Type B pancreatic cell (in vitro differentiated cells): Measurements from ENCODE around the gene NOL9. TPM values are rescaled to one million over a fixed set of nuclear protein-coding genes. Genes with fewer than 3 reads are reported as not detected.
"Not testable (repeated sequence)": the region's sequence is repeated elsewhere in the genome, so short reads cannot be mapped to it uniquely, and the experiment has no call there.

ENCODE experiments used
- DNase-seq: peaks from one replicate; pipeline ENCODE4 v3.0.0; 2021; ENCODE audit warnings: mixed read lengths; ENCODE audit not compliant: unreplicated experiment; ENCODE audit errors: extremely low spot score
- H3K27ac Mint-ChIP-seq: 2 replicates; pipeline ENCODE4 v1.8.0; 2021; ENCODE audit warnings: mild to moderate bottlenecking, mixed read lengths
- H3K27me3 Mint-ChIP-seq: 2 replicates; pipeline ENCODE4 v1.8.0; 2021; ENCODE audit warnings: mixed read lengths
- H3K36me3 Mint-ChIP-seq: 2 replicates; pipeline ENCODE4 v1.8.0; 2021; ENCODE audit warnings: mixed read lengths
- H3K4me1 Mint-ChIP-seq: one replicate; pipeline ENCODE4 v1.8.0; 2021; ENCODE audit warnings: mixed read lengths; ENCODE audit not compliant: unreplicated experiment
- H3K4me3 Mint-ChIP-seq: 2 replicates; pipeline ENCODE4 v1.8.0; 2021; ENCODE audit warnings: mild to moderate bottlenecking, mixed read lengths
- H3K9me3 Mint-ChIP-seq: 2 replicates; pipeline ENCODE4 v1.8.0; 2021; ENCODE audit warnings: mixed read lengths
- total RNA-seq: library from RNA; stranded (reverse); gene quantifications from 2 replicates; pipeline ENCODE4 v1.2.1, GENCODE V29; 2021; ENCODE audit warnings: low replicate concordance
- TF ChIP-seq, protein P1 (sequence below): fragments of 200-600 bp; sonication (generic); conservative IDR thresholded peaks from 2 replicates; pipeline ENCODE4 v1.5.0; 2021; ENCODE audit warnings: antibody characterized with exemption, mild to moderate bottlenecking

NOL9 gene
- total RNA-seq, 1 donor from 2014 or later = 43.0 TPM

DNA sequence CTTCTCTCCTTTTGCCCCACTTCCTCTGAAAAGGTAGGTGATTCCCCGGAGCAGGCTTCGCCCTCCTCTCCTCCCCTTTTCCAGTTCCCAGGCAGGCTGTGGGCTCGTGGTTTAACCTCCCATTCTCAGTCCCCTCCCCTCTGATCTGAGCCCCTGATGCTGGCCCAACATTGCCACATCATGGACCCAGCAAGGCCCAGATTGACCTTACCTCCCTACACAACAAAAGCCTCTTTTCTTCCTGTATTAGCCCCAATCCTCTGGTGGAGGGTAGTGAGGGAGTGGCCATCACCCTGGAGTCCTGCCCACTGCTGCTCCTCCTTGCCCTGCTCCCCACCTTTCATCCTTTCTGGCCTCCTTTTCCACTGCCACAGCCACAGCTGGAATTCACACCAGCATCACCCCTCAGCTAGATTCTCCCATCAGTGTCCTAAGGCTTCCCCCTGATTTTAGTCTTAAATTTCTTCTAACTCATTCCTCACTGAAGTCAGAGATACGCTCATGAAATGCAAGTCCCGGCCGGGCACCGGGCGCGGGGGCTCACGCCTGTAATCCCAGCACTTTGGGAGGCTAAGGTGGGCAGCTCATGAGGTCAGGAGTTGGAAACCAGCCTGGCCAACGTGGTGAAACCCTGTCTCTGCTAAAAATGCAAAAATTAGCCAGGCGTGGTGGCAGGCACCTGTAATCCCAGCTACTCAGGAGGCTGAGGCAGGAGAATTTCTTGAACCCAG is 18.5 kb upstream of the NOL9 start:
- Mint-ChIP-seq H3K36me3 (no peaks in the 10 kb centered on the region), H3K9me3 (no peaks in the 10 kb centered on the region), H3K4me3 (no peak overlapping the region), H3K4me1 (no peaks in the 10 kb centered on the region), H3K27ac (no peak overlapping the region), H3K27me3 (peaks cover 46% of the 10 kb centered on the region)
- no peak for DNase-seq
- TF ChIP-seq, protein P1, sequence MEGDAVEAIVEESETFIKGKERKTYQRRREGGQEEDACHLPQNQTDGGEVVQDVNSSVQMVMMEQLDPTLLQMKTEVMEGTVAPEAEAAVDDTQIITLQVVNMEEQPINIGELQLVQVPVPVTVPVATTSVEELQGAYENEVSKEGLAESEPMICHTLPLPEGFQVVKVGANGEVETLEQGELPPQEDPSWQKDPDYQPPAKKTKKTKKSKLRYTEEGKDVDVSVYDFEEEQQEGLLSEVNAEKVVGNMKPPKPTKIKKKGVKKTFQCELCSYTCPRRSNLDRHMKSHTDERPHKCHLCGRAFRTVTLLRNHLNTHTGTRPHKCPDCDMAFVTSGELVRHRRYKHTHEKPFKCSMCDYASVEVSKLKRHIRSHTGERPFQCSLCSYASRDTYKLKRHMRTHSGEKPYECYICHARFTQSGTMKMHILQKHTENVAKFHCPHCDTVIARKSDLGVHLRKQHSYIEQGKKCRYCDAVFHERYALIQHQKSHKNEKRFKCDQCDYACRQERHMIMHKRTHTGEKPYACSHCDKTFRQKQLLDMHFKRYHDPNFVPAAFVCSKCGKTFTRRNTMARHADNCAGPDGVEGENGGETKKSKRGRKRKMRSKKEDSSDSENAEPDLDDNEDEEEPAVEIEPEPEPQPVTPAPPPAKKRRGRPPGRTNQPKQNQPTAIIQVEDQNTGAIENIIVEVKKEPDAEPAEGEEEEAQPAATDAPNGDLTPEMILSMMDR = no peak

DNA sequence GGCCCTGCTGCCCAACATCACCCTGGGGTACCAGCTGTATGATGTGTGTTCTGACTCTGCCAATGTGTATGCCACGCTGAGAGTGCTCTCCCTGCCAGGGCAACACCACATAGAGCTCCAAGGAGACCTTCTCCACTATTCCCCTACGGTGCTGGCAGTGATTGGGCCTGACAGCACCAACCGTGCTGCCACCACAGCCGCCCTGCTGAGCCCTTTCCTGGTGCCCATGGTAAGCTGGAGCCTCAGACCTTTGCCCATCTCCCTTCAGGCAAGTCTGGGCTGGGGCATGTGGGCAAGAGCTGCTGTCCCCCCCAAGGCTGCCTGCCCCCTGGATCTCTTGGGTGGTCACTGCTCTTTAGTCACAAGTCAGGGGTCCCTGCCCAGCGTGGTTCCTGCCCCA is 16.7 kb upstream of the NOL9 start:
- DNase-seq = no peak
- TF ChIP-seq, protein P1 = no peak
- no peak overlapping the region for H3K27ac Mint-ChIP-seq
- H3K9me3 Mint-ChIP-seq = no peaks in the 10 kb centered on the region
- no peak overlapping the region for H3K4me3 Mint-ChIP-seq
- no peaks in the 10 kb centered on the region for H3K36me3 Mint-ChIP-seq
- H3K4me1 Mint-ChIP-seq = no peaks in the 10 kb centered on the region
- H3K27me3 Mint-ChIP-seq = peaks cover 48% of the 10 kb centered on the region

DNA sequence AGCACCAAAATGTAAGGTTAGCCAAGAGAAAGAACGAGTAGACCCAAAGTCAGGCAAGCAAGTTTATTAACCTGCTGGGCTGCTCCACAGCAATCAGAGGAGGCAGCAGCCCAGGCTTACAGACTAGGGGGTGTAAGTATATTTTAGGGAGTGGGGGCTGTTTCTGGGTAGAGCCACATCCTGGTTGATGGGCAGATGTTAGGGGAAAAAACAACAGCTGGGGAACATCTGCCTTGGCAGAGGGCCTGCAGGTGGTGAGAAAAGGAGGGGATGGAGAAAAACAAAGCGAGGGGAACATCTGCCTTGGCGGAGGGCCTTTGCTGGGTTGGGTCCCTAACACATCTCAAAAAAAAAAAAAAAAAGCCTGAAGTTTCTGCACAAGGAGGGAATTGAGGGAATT is 15.8 kb upstream of the NOL9 start:
- no peaks in the 10 kb centered on the region for H3K9me3 Mint-ChIP-seq
- no peaks in the 10 kb centered on the region for H3K36me3 Mint-ChIP-seq
- H3K4me1 Mint-ChIP-seq = no peaks in the 10 kb centered on the region
- no peak for DNase-seq
- H3K4me3 Mint-ChIP-seq = no peak overlapping the region
- TF ChIP-seq, protein P1 = no peak
- H3K27ac Mint-ChIP-seq = no peak overlapping the region
- peaks cover 48% of the 10 kb centered on the region for H3K27me3 Mint-ChIP-seq

DNA sequence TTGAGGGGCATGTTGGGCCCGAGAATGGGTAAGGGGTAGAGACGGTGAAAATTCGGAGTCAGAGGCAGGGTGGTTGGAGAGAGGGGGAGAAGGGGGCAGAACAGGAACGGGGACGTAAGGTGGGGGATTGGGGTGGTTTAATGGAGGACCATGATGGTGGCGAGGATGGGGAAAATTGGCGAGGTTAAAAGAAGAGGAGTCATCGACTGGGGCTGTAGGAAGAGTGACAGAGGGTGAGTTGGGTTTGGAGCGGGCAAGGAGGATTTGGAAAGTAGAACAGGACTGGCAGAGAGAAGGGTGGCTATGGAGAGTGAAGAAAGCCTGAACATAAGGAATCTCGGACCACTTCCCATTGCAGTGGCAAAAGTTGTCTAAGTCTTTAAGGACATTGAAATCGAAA is 14.7 kb upstream of the NOL9 start:
- Mint-ChIP-seq H3K27ac (no peak overlapping the region), H3K36me3 (no peaks in the 10 kb centered on the region), H3K9me3 (no peaks in the 10 kb centered on the region), H3K27me3 (peaks cover 48% of the 10 kb centered on the region), H3K4me3 (no peak overlapping the region), H3K4me1 (no peaks in the 10 kb centered on the region)
- DNase-seq = no peak
- TF ChIP-seq, protein P1 = no peak

DNA sequence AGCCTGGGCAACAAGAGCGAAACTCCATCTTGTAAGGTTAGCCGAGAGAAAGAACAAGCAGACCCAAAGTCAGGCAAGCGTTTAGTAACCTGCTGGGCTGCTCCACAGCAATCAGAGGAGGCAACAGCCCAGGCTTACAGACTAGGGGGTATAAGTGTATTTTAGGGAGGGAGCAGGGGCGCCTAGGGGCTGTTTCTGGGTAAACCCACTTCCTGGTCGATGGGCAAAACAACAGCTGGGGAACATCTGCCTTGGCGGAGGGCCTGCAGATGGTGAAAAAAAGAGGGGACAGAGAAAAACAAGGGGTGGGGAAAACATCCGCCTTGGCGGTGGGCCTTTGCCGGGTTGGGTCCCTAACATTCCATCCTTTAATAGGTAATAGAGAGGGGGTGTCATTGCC is 6.0 kb upstream of the NOL9 start:
- Mint-ChIP-seq H3K4me1 (no peaks in the 10 kb centered on the region), H3K27me3 (peaks cover 9% of the 10 kb centered on the region), H3K27ac (no peak overlapping the region), H3K4me3 (no peak overlapping the region), H3K9me3 (no peaks in the 10 kb centered on the region), H3K36me3 (no peaks in the 10 kb centered on the region)
- TF ChIP-seq, protein P1 = no peak
- no peak for DNase-seq

DNA sequence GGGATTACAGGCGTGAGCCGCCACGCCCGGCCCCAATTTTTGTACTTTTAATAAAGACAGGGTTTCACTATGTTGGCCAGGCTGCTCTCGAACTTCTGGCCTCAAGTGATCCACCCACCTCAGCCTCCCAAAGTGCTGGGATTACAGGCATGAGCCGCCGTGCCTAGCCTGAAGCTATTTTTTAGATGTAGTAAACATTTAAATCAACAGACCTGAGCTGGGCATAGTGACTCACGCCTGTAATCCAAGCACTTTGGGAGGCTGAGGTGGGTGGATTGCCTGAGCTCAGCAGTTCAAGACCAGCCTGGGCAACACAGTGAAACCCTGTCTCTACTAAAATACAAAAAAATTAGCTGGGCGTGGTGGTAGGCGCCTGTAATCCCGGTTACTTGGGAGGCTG is 4.8 kb upstream of the NOL9 start:
- not testable (repeated sequence) for H3K27me3 Mint-ChIP-seq, DNase-seq, H3K9me3 Mint-ChIP-seq, H3K36me3 Mint-ChIP-seq, H3K27ac Mint-ChIP-seq, H3K4me1 Mint-ChIP-seq, H3K4me3 Mint-ChIP-seq
